A549 (cell line): ENCODE data around the gene FGFBP2. TPM values are rescaled to one million over a fixed set of nuclear protein-coding genes. Genes with fewer than 3 reads are reported as not detected.
A peak's percentile ranks its signal among the peaks of the same experiment; 100 is the strongest.

Experiments used
- ATAC-seq, 2 experiments: fragments of 200-7000 bp in 1 of 2; fragments of >200 bp in 1 of 2; cut with Nextera tagmentation in 1 of 2; cut with Tn5 transposase in 1 of 2; 3 replicates each; pipeline versions ENCODE4 v1.8.0 to v1.9.1; 2018 to 2020; ENCODE audit warnings: mild to moderate bottlenecking in 1 of 2, moderate library complexity in 1 of 2
- CTCF ChIA-PET: fragments of 300-600 bp; sonication (Branson Sonifier 250); formaldehyde crosslinking; extraction: SDS; loops from one replicate; lab custom pipeline; 2021; ENCODE audit warnings: antibody characterized with exemption, inconsistent platforms; lab: Yijun Ruan, JAX
- POLR2A ChIA-PET: fragments of 350-600 bp; formaldehyde crosslinking; extraction: SDS; loops from one replicate; lab custom pipeline; 2021; ENCODE audit warnings: antibody characterized with exemption, inconsistent platforms; lab: Yijun Ruan, JAX
- DNase-seq, 2 experiments: peaks; one replicate each; pipeline versions ENCODE4 v3.0.0 to v3.0.0-alpha.2; 2011 to 2016; ENCODE audit warnings: low read depth in 1 of 2, low spot score in 1 of 2
- FAIRE-seq: peaks from 2 replicates; lab custom pipeline; 2011; peaks lifted over from hg19 to GRCh38; lab: Jason Lieb, UNC
- H3K27ac ChIP-seq, 2 experiments: fragments of >200 bp; sonication (Bioruptor Twin); formaldehyde crosslinking; 3 replicates each; pipeline ENCODE4 v1.5.1; 2016 to 2017
- H3K4me1 ChIP-seq: fragments of >200 bp; sonication (Bioruptor Twin); formaldehyde crosslinking; 3 replicates; pipeline ENCODE4 v1.6.1; 2016
- H3K4me2 ChIP-seq: fragments of >200 bp; sonication (Bioruptor Twin); formaldehyde crosslinking; 3 replicates; pipeline ENCODE4 v1.6.1; 2016
- H3K4me3 ChIP-seq: fragments of >200 bp; sonication (Bioruptor Twin); formaldehyde crosslinking; 3 replicates; pipeline ENCODE4 v1.5.1; 2016
- H3K9me3 ChIP-seq: fragments of >200 bp; sonication (Bioruptor Twin); formaldehyde crosslinking; 3 replicates; pipeline ENCODE4 v1.6.1; 2016
- CBX2 ChIP-seq: fragments of 200-600 bp; sonication (generic); IDR thresholded peaks from 2 replicates; pipeline ENCODE4 v1.6.1; 2016; ENCODE audit warnings: low read depth, mild to moderate bottlenecking, borderline replicate concordance
- CBX8 ChIP-seq: fragments of 200-600 bp; sonication (generic); IDR thresholded peaks from 2 replicates; pipeline ENCODE4 v1.6.1; 2016
- CEBPB ChIP-seq, 2 experiments: fragments of >200 bp in 1 of 2; sonication (Bioruptor Twin) in 1 of 2; formaldehyde crosslinking in 1 of 2; IDR thresholded peaks; 2 replicates each; pipeline ENCODE4 v1.6.1; 2012 to 2016
- CTCF ChIP-seq: fragments of >200 bp; sonication (Bioruptor Twin); formaldehyde crosslinking; IDR thresholded peaks from 3 replicates; pipeline ENCODE4 v1.5.1; 2016
- EHF ChIP-seq: fragments of 250-450 bp; sonication (Bioruptor Pico); IDR thresholded peaks from 2 replicates; pipeline ENCODE4 v1.5.0; 2020; ENCODE audit warnings: mild to moderate bottlenecking
- EHMT2 ChIP-seq: fragments of 200-600 bp; sonication (generic); IDR thresholded peaks from 2 replicates; pipeline ENCODE4 v1.6.1; 2016; ENCODE audit warnings: antibody characterized with exemption, low read depth, mild to moderate bottlenecking, moderate library complexity
- ELK1 ChIP-seq: fragments of 150-350 bp; IDR thresholded peaks from 2 replicates; pipeline ENCODE4 v1.6.1; 2014; ENCODE audit warnings: low read depth, mild to moderate bottlenecking, low read length
- EP300 ChIP-seq, 2 experiments: fragments of >200 bp; sonication (Bioruptor Twin); formaldehyde crosslinking; IDR thresholded peaks; 2 replicates in 1 of 2; 3 replicates in 1 of 2; pipeline ENCODE4 v1.6.1; 2016 to 2017
- ESRRA ChIP-seq: fragments of 150-350 bp; IDR thresholded peaks from 2 replicates; pipeline ENCODE4 v1.6.1; 2014; ENCODE audit warnings: mild to moderate bottlenecking, low read length, borderline replicate concordance
- FOSL2 ChIP-seq, 2 experiments: fragments of 450-650 bp in 1 of 2; fragments of >200 bp in 1 of 2; sonication (Bioruptor Twin) in 1 of 2; formaldehyde crosslinking; IDR thresholded peaks; 2 replicates each; pipeline versions ENCODE4 v1.5.0 to v1.6.1; 2016 to 2020; ENCODE audit warnings: mild to moderate bottlenecking in 1 of 2, moderate library complexity in 1 of 2
- FOXS1 ChIP-seq: fragments of 250-450 bp; sonication (Bioruptor Pico); IDR thresholded peaks from 2 replicates; pipeline ENCODE4 v1.5.0; 2020; ENCODE audit warnings: mild to moderate bottlenecking, moderate library complexity
- GATA3 ChIP-seq: IDR thresholded peaks from 2 replicates; pipeline ENCODE4 v1.6.1; 2012; ENCODE audit warnings: borderline replicate concordance
- HDAC2 ChIP-seq: fragments of 200-600 bp; sonication (generic); IDR thresholded peaks from 2 replicates; pipeline ENCODE4 v1.6.1; 2016
- HOXA7 ChIP-seq: fragments of 250-450 bp; sonication (Bioruptor Pico); IDR thresholded peaks from 2 replicates; pipeline ENCODE4 v1.5.0; 2020; ENCODE audit warnings: mild to moderate bottlenecking, moderate library complexity
- HOXB13 ChIP-seq: fragments of 250-450 bp; sonication (Bioruptor Pico); IDR thresholded peaks from 2 replicates; pipeline ENCODE4 v1.5.0; 2020; ENCODE audit warnings: low read depth, mild to moderate bottlenecking, moderate library complexity
- HOXB5 ChIP-seq: fragments of 250-450 bp; sonication (Bioruptor Pico); IDR thresholded peaks from 2 replicates; pipeline ENCODE4 v1.5.0; 2020; ENCODE audit warnings: mild to moderate bottlenecking, moderate library complexity
- JUNB ChIP-seq: fragments of >200 bp; sonication (Bioruptor Twin); formaldehyde crosslinking; IDR thresholded peaks from 2 replicates; pipeline ENCODE4 v1.6.1; 2016
- KDM5A ChIP-seq: fragments of 200-600 bp; sonication (generic); IDR thresholded peaks from 2 replicates; pipeline ENCODE4 v1.6.1; 2016; ENCODE audit warnings: antibody characterized with exemption, mild to moderate bottlenecking
- MAX ChIP-seq: IDR thresholded peaks from 2 replicates; pipeline ENCODE4 v1.6.1; 2012
- MAZ ChIP-seq: fragments of 150-350 bp; IDR thresholded peaks from 2 replicates; pipeline ENCODE4 v1.6.1; 2014; ENCODE audit warnings: antibody characterized with exemption, low read depth, low read length, borderline replicate concordance
- MYC ChIP-seq: IDR thresholded peaks from 2 replicates; pipeline ENCODE4 v1.6.1; 2012; ENCODE audit warnings: mild to moderate bottlenecking, inconsistent platforms, low read length, improper control_type of control experiment, borderline replicate concordance
- NFE2L2 ChIP-seq: fragments of 150-350 bp; conservative IDR thresholded peaks from 2 replicates; pipeline ENCODE4 v1.6.1; 2014; ENCODE audit warnings: low read length
- NR3C1 ChIP-seq: fragments of >200 bp; sonication (Bioruptor Twin); formaldehyde crosslinking; IDR thresholded peaks from 3 replicates; pipeline ENCODE4 v1.6.1; 2017
- PHF8 ChIP-seq: fragments of 200-600 bp; sonication (generic); IDR thresholded peaks from 2 replicates; pipeline ENCODE4 v1.6.1; 2016; ENCODE audit warnings: low read depth, mild to moderate bottlenecking, antibody characterized with exemption, moderate library complexity, borderline replicate concordance
- RAD21 ChIP-seq, 2 experiments: fragments of >200 bp in 1 of 2; sonication (Bioruptor Twin) in 1 of 2; formaldehyde crosslinking in 1 of 2; IDR thresholded peaks in 1 of 2; conservative IDR thresholded peaks in 1 of 2; 2 replicates in 1 of 2; 3 replicates in 1 of 2; pipeline ENCODE4 v1.6.1; 2012 to 2018; ENCODE audit warnings: inconsistent platforms in 1 of 2
- RARB ChIP-seq: fragments of 250-450 bp; sonication (Bioruptor Pico); IDR thresholded peaks from 2 replicates; pipeline ENCODE4 v1.8.0; 2021; ENCODE audit warnings: mild to moderate bottlenecking, moderate library complexity
- RFX5 ChIP-seq: fragments of 450-650 bp; IDR thresholded peaks from 2 replicates; pipeline ENCODE4 v1.7.1; 2014; ENCODE audit warnings: antibody characterized with exemption, mild to moderate bottlenecking, moderate library complexity
- RNF2 ChIP-seq: fragments of 200-600 bp; sonication (generic); IDR thresholded peaks from 2 replicates; pipeline ENCODE4 v1.6.1; 2016; ENCODE audit warnings: low read depth, mild to moderate bottlenecking, antibody characterized with exemption, moderate library complexity, borderline replicate concordance
- USF2 ChIP-seq: fragments of 450-650 bp; IDR thresholded peaks from 2 replicates; pipeline ENCODE4 v1.6.1; 2014; ENCODE audit warnings: antibody characterized with exemption
- WGBS: methylation state at CpG from one replicate; pipeline ENCODE4 v1.1.6; 2017; ENCODE audit errors: missing lambda C conversion rate; 5-methylcytosine and 5-hydroxymethylcytosine counted together
- polyA plus RNA-seq, 4 experiments: library from polyadenylated mRNA; depleted of rRNA in 3 of 4; stranded (reverse); fragments of >200 nt; fragmentation: RNase III in 1 of 4; extraction: RNeasy Plus Mini Kit Qiagen cat#74134 plus additional on column Dnase treatment in 1 of 4; gene quantifications; 2 replicates in 3 of 4; 3 replicates in 1 of 4; pipeline ENCODE4 v1.2.3, GENCODE V29; 2011 to 2017

FGFBP2 gene
- polyA plus RNA-seq, 2 of the 4 experiments (the other 2 are of a cell fraction): not detected

- ChIA-PET POLR2A (interaction anchor here (0.5 kb wide), 1 partner anchor 1595 kb away, joined by 8 read pairs; no protein-coding TSS in a partner anchor), CTCF (interaction anchor here (1.6 to 4.1 kb wide), 2 partner anchors 22 to 31 kb away, joined by 4 to 24 read pairs; no protein-coding TSS in a partner anchor)
- Histone ChIP-seq H3K4me3 (no peak overlapping the region), H3K4me2 (peak overlapping the region; percentile 31), H3K9me3 (no peaks in the 10 kb centered on the region), H3K4me1 (peaks cover 20% of the 10 kb centered on the region), H3K27ac (peak overlapping the region in 1 of 2 experiments; percentile 76; a peak in 5 of 6 replicates)
- TF ChIP-seq NR3C1: no peak
- peak; percentile 59 for TF ChIP-seq JUNB
- TF ChIP-seq MYC: no peak
- no peak for TF ChIP-seq EHMT2
- peak; percentile 50; the same call in 1 of the 2 replicates for TF ChIP-seq GATA3
- no peak for TF ChIP-seq RARB (CRISPR knock-in tag)
- no peak for TF ChIP-seq FOSL2 (IDR thresholded peaks at IDR 0.05)
- peak; percentile 64 for TF ChIP-seq FOSL2 (CRISPR knock-in tag; IDR thresholded peaks at IDR 0.05)
- peak in 1 of 2 experiments; percentile 57; a peak in 2 of 4 replicates for TF ChIP-seq CEBPB (IDR thresholded peaks at IDR 0.05)
- no peak for TF ChIP-seq FOXS1 (CRISPR knock-in tag)
- no peak for TF ChIP-seq KDM5A
- FAIRE-seq: no peak
- WGBS: 7% methylated on average over 2 of the region's 2 CpGs
- ATAC-seq: peak; percentile 89 to 92
- DNase-seq: peak; percentile 31 to 72
Observed at GRCh38 chr4:15913631-15913970, 49.4 kb downstream of the FGFBP2 start.

- no peak for DNase-seq
- ChIA-PET CTCF (interaction anchor here (1.6 to 4.1 kb wide), 2 partner anchors 23 to 30 kb away, joined by 4 to 24 read pairs; no protein-coding TSS in a partner anchor), POLR2A (interaction anchor here (0.5 kb wide), 1 partner anchor 1595 kb away, joined by 8 read pairs; no protein-coding TSS in a partner anchor)
- 61% methylated on average over 8 of the region's 8 CpGs for WGBS
- Histone ChIP-seq H3K27ac (peak overlapping the region in 1 of 2 experiments; percentile 76; a peak in 5 of 6 replicates), H3K4me3 (no peak overlapping the region), H3K4me1 (peaks cover 16% of the 10 kb centered on the region), H3K9me3 (no peaks in the 10 kb centered on the region), H3K4me2 (peak overlapping the region; percentile 31)
- ATAC-seq: no peak; a peak in 2 of 6 replicates
- no peak for TF ChIP-seq NR3C1
- TF ChIP-seq RAD21 (conservative IDR thresholded peaks at IDR 0.05 in 1 of 2, IDR thresholded peaks at IDR 0.05 in 1 of 2): no peak
- TF ChIP-seq HOXB13 (CRISPR knock-in tag): no peak
- no peak for TF ChIP-seq HDAC2
- no peak for TF ChIP-seq CBX8
- no peak for TF ChIP-seq MYC
- TF ChIP-seq NFE2L2: no peak
- no peak for TF ChIP-seq ELK1
- TF ChIP-seq EHMT2: no peak
- no peak for TF ChIP-seq EP300 (IDR thresholded peaks at IDR 0.05)
- TF ChIP-seq CBX2: no peak
- TF ChIP-seq ESRRA: no peak
- no peak for TF ChIP-seq HOXA7
- TF ChIP-seq MAZ: no peak
- no peak for TF ChIP-seq PHF8
- TF ChIP-seq EHF (CRISPR knock-in tag): no peak
- FAIRE-seq: no peak
Observed at GRCh38 chr4:15912961-15913630, 49.9 kb downstream of the FGFBP2 start.

GRCh38 chr4:15912236-15912635 is 50.7 kb downstream of the FGFBP2 start:
- no peaks in the 10 kb centered on the region for H3K9me3 ChIP-seq
- no peak overlapping the region for H3K4me2 ChIP-seq
- ATAC-seq: no peak
- FAIRE-seq: no peak
- peaks cover 16% of the 10 kb centered on the region for H3K4me1 ChIP-seq
- 62% methylated on average over 7 of the region's 7 CpGs for WGBS
- no peak overlapping the region for H3K4me3 ChIP-seq
- peak overlapping the region in 1 of 2 experiments; percentile 76; a peak in 4 of 6 replicates for H3K27ac ChIP-seq
- POLR2A ChIA-PET: no interaction called here
- CTCF ChIA-PET: interaction anchor here (2.2 to 4.1 kb wide), 2 partner anchors 29 to 44 kb away, joined by 10 to 24 read pairs; no protein-coding TSS in a partner anchor
- DNase-seq: no peak
- TF ChIP-seq USF2: no peak
- TF ChIP-seq EHF (CRISPR knock-in tag): no peak
- TF ChIP-seq RAD21 (conservative IDR thresholded peaks at IDR 0.05 in 1 of 2, IDR thresholded peaks at IDR 0.05 in 1 of 2): no peak
- no peak for TF ChIP-seq RFX5
- no peak for TF ChIP-seq MAX
- no peak for TF ChIP-seq HOXB5 (CRISPR knock-in tag)
- TF ChIP-seq GATA3: no peak
- TF ChIP-seq KDM5A: no peak
- no peak for TF ChIP-seq CEBPB (IDR thresholded peaks at IDR 0.05)
- no peak for TF ChIP-seq CTCF
- no peak for TF ChIP-seq FOSL2 (IDR thresholded peaks at IDR 0.05)
- TF ChIP-seq FOSL2 (CRISPR knock-in tag; IDR thresholded peaks at IDR 0.05): no peak
- no peak for TF ChIP-seq RNF2
- no peak for TF ChIP-seq HDAC2
- no peak for TF ChIP-seq CBX8
